Calu3 (cell line): ENCODE measurements around the gene DNALI1. TPM values are rescaled to one million over a fixed set of nuclear protein-coding genes. Genes with fewer than 3 reads are reported as not detected.

Source experiments
- BruUV-seq: library from RNA; stranded (reverse); fragments of 400-500 nt; replicated peaks from 2 replicates; lab custom pipeline; 2021; lab: Mats Ljungman, UMichigan
- CTCF ChIA-PET: fragments of 300-600 bp; sonication (Branson Sonifier 250); formaldehyde crosslinking; loops from one replicate; lab custom pipeline; 2022; ENCODE audit warnings: antibody characterized with exemption; lab: Charles Lee
- DNase-seq: peaks from one replicate; pipeline ENCODE4 v3.0.0; 2022
- H3K27ac Mint-ChIP-seq: one replicate; pipeline ENCODE4 v1.8.0; 2022; ENCODE audit warnings: mixed read lengths; ENCODE audit not compliant: unreplicated experiment
- H3K27me3 Mint-ChIP-seq: one replicate; pipeline ENCODE4 v1.8.0; 2022; ENCODE audit warnings: mixed read lengths; ENCODE audit not compliant: unreplicated experiment
- H3K36me3 Mint-ChIP-seq: one replicate; pipeline ENCODE4 v1.8.0; 2022; ENCODE audit warnings: mild to moderate bottlenecking, moderate library complexity, mixed read lengths; ENCODE audit not compliant: insufficient read depth, unreplicated experiment
- H3K4me1 Mint-ChIP-seq: one replicate; pipeline ENCODE4 v1.8.0; 2022; ENCODE audit warnings: mild to moderate bottlenecking, low read depth, mixed read lengths; ENCODE audit not compliant: unreplicated experiment
- H3K4me3 Mint-ChIP-seq: one replicate; pipeline ENCODE4 v1.8.0; 2022; ENCODE audit warnings: mild to moderate bottlenecking, low read depth, moderate library complexity, mixed read lengths; ENCODE audit not compliant: unreplicated experiment
- H3K9me3 Mint-ChIP-seq: one replicate; pipeline ENCODE4 v1.8.0; 2022; ENCODE audit warnings: low read depth, mixed read lengths; ENCODE audit not compliant: unreplicated experiment
- intact Hi-C: fragments of 100-400 bp; cut with micrococcal nuclease; formaldehyde crosslinking; loops from one replicate; pipeline ENCODE4 v1.10.0; 2022; ENCODE audit not compliant: unreplicated experiment
- total RNA-seq: library from RNA; stranded (reverse); gene quantifications from 2 replicates; pipeline ENCODE4 v1.2.3, GENCODE V29; 2022
- TF ChIP-seq, protein P1 (sequence below): fragments of 200-600 bp; IDR thresholded peaks from one replicate; pipeline ENCODE4 v1.8.0; 2022; ENCODE audit warnings: antibody characterized with exemption; ENCODE audit not compliant: unreplicated experiment

DNALI1 gene
- total RNA-seq, 1 experiment from 2014 or later = 5.2 TPM

GRCh38 chr1:37605806-37606474 lies 49.2 kb downstream of the DNALI1 start:
- TF ChIP-seq, protein P1, sequence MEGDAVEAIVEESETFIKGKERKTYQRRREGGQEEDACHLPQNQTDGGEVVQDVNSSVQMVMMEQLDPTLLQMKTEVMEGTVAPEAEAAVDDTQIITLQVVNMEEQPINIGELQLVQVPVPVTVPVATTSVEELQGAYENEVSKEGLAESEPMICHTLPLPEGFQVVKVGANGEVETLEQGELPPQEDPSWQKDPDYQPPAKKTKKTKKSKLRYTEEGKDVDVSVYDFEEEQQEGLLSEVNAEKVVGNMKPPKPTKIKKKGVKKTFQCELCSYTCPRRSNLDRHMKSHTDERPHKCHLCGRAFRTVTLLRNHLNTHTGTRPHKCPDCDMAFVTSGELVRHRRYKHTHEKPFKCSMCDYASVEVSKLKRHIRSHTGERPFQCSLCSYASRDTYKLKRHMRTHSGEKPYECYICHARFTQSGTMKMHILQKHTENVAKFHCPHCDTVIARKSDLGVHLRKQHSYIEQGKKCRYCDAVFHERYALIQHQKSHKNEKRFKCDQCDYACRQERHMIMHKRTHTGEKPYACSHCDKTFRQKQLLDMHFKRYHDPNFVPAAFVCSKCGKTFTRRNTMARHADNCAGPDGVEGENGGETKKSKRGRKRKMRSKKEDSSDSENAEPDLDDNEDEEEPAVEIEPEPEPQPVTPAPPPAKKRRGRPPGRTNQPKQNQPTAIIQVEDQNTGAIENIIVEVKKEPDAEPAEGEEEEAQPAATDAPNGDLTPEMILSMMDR = no peak
- no peak overlapping the region for H3K27ac Mint-ChIP-seq
- DNase-seq = no peak
- CTCF ChIA-PET = interaction anchor here (0.5 to 0.6 kb wide), 2 partner anchors 240 to 1035 kb away, joined by 3 to 7 read pairs; no protein-coding TSS in a partner anchor
- no TSS peak for BruUV-seq
- H3K9me3 Mint-ChIP-seq = no peaks in the 10 kb centered on the region
- no peak overlapping the region for H3K4me3 Mint-ChIP-seq
- H3K4me1 Mint-ChIP-seq = no peaks in the 10 kb centered on the region
- no peaks in the 10 kb centered on the region for H3K36me3 Mint-ChIP-seq
- intact Hi-C loops = no loop called here
- peaks cover 10% of the 10 kb centered on the region for H3K27me3 Mint-ChIP-seq

DNA sequence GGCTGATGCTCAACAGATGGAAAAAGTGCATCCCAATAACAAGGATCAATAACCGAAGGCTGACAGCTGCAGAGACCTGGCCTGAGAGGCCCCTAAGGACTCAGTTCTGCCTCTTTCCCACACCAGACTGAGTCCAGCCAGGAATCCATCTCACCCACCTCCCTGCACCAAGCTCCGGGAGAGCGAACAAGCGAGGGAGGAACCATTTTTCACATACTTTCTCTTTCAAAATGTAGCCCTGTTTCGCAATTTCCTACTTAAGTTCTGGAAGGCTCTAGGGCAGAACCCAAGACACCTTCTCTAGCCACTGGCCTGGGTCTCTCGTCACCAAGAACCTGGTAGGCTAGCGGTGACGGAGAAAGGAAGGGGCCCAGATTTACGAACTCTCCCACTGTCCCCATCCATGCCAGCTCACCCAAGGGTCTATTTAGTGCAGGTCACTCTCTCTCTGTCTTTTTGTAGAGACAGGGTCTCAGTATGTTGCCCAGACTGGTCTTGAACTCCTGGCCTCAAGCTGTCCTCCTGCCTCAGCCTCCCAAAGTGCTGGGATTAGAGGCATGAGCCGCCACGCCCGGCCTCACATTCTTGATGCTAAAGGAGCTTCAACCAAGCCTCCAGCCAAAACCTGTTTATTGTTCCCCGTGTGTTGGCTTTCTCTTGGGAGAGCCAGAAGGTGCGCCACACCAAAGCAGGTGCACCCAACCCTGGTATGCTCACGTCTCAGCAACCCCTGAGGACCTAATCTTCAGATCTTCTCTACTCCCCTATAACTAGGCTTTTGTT lies 49.9 kb downstream of the DNALI1 start:
- CTCF ChIA-PET = no interaction called here
- Mint-ChIP-seq H3K4me1 (no peaks in the 10 kb centered on the region), H3K9me3 (no peaks in the 10 kb centered on the region), H3K27ac (no peak overlapping the region), H3K27me3 (peaks cover 7% of the 10 kb centered on the region), H3K4me3 (no peak overlapping the region), H3K36me3 (no peaks in the 10 kb centered on the region)
- no peak for DNase-seq
- intact Hi-C loops = no loop called here
- TF ChIP-seq, protein P1 = no peak
- BruUV-seq = no TSS peak

DNA sequence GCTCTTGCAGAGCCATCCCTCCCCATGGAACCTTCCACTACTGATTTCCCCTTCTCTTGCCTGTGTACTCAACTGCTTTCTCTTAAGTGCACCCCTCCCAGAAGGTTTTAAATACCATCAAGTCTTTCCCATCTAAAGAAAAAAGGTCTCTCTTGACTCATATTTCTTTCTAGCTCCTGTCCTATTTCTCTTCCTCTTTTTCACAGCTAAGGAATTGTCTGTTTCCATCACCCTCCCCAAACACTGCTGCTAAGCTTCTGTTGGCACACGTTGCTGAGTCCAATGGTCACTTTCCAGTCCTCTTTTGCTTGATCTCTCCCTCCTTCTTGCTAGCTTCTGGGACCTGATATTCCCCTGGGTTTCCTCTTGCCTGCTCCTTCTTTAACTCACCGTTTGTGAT lies 52.3 kb downstream of the DNALI1 start:
- CTCF ChIA-PET = no interaction called here
- peaks cover 28% of the 10 kb centered on the region for H3K27me3 Mint-ChIP-seq
- no TSS peak for BruUV-seq
- H3K9me3 Mint-ChIP-seq = no peaks in the 10 kb centered on the region
- no peaks in the 10 kb centered on the region for H3K36me3 Mint-ChIP-seq
- no peaks in the 10 kb centered on the region for H3K4me1 Mint-ChIP-seq
- no peak overlapping the region for H3K4me3 Mint-ChIP-seq
- DNase-seq = no peak
- TF ChIP-seq, protein P1 = no peak
- H3K27ac Mint-ChIP-seq = no peak overlapping the region
- intact Hi-C loops = no loop called here

DNA sequence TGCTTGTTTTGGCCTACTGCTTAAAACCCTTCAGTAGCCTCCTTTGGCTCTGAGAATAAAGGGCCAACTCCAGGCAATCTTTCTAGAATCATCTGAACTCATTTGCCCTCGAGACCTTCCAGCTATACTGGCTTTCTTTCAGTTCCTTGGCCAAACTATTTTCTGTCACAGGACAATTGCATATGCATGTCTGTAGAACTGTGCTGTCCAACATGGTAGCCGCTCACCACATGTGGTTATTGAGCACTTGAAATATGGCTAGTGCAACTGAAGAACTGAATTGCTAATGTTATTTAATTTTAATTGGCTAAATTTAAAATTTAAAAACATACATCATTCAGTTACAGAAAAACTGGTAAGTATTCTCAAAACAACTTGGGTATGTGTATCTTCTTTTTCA lies 53.3 kb downstream of the DNALI1 start:
- BruUV-seq = no TSS peak
- Mint-ChIP-seq H3K27me3 (peaks cover 37% of the 10 kb centered on the region), H3K36me3 (no peaks in the 10 kb centered on the region), H3K4me1 (no peaks in the 10 kb centered on the region), H3K27ac (no peak overlapping the region), H3K9me3 (no peaks in the 10 kb centered on the region), H3K4me3 (no peak overlapping the region)
- no peak for DNase-seq
- CTCF ChIA-PET = no interaction called here
- TF ChIP-seq, protein P1 = no peak
- intact Hi-C loops = no loop called here
